GM23338 (cell line): ENCODE data around the gene KCTD2. TPM values are rescaled to one million over a fixed set of nuclear protein-coding genes. Genes with fewer than 3 reads are reported as not detected.

ENCODE experiments used
- ATAC-seq: fragments of 200-7000 bp; cut with Tn5 transposase; 3 replicates; pipeline ENCODE4 v1.9.1; 2020
- DNase-seq: peaks from one replicate; pipeline ENCODE4 v3.0.0-alpha.2; 2015; ENCODE audit warnings: low spot score
- H2AFZ ChIP-seq: fragments of 200-600 bp; sonication (generic); 2 replicates; pipeline ENCODE4 v1.8.0; 2016; ENCODE audit warnings: antibody characterized with exemption, mild to moderate bottlenecking, moderate library complexity
- H3F3A ChIP-seq: fragments of 200-600 bp; sonication (generic); replicated peaks from 2 replicates; pipeline ENCODE4 v1.8.0; 2017; ENCODE audit warnings: antibody characterized with exemption, mixed run types, low read depth
- H3K27ac ChIP-seq: fragments of 200-600 bp; sonication (generic); 2 replicates; pipeline ENCODE4 v1.6.1; 2016; ENCODE audit warnings: low read depth
- H3K27me3 ChIP-seq: fragments of 200-600 bp; sonication (generic); 2 replicates; pipeline ENCODE4 v1.8.0; 2016; ENCODE audit warnings: mild to moderate bottlenecking, mixed run types, moderate library complexity; ENCODE audit not compliant: insufficient read depth
- H3K36me3 ChIP-seq: fragments of 200-600 bp; sonication (generic); 2 replicates; pipeline ENCODE4 v1.8.0; 2016; ENCODE audit warnings: mild to moderate bottlenecking; ENCODE audit not compliant: insufficient read depth
- H3K4me1 ChIP-seq: fragments of 200-600 bp; sonication (generic); 2 replicates; pipeline ENCODE4 v1.8.0; 2016; ENCODE audit warnings: mild to moderate bottlenecking, moderate library complexity; ENCODE audit not compliant: insufficient read depth
- H3K4me2 ChIP-seq: fragments of 200-600 bp; sonication (generic); 2 replicates; pipeline ENCODE4 v1.7.1; 2017; ENCODE audit warnings: mixed run types
- H3K4me3 ChIP-seq: fragments of 200-600 bp; sonication (generic); 2 replicates; pipeline ENCODE4 v1.6.1; 2016; ENCODE audit warnings: mixed run types
- H3K79me2 ChIP-seq: fragments of 200-600 bp; sonication (generic); replicated peaks from 2 replicates; pipeline ENCODE4 v1.8.0; 2017; ENCODE audit warnings: mild to moderate bottlenecking; ENCODE audit not compliant: insufficient read depth
- H3K9me2 ChIP-seq: fragments of 200-600 bp; sonication (generic); 2 replicates; pipeline ENCODE4 v1.8.0; 2017; ENCODE audit not compliant: insufficient read depth
- H4K20me1 ChIP-seq: fragments of 200-600 bp; sonication (generic); replicated peaks from 2 replicates; pipeline ENCODE4 v1.8.0; 2017; ENCODE audit warnings: mild to moderate bottlenecking; ENCODE audit not compliant: insufficient read depth
- H3K27ac Mint-ChIP-seq: 2 replicates; pipeline ENCODE4 v1.8.0; 2020; ENCODE audit warnings: inconsistent platforms, mild to moderate bottlenecking, moderate library complexity, mixed read lengths
- H3K27me3 Mint-ChIP-seq: 3 replicates; pipeline ENCODE4 v1.8.0; 2022; ENCODE audit warnings: low read depth, mild to moderate bottlenecking, moderate library complexity, mixed read lengths, inconsistent platforms; ENCODE audit not compliant: insufficient read depth, poor library complexity
- H3K36me3 Mint-ChIP-seq: 3 replicates; pipeline ENCODE4 v1.8.0; 2021; ENCODE audit warnings: low read depth, mild to moderate bottlenecking, inconsistent platforms, moderate library complexity, mixed read lengths
- H3K4me1 Mint-ChIP-seq: 3 replicates; pipeline ENCODE4 v1.8.0; 2020; ENCODE audit warnings: mild to moderate bottlenecking, inconsistent platforms, mixed read lengths
- H3K4me3 Mint-ChIP-seq: 3 replicates; pipeline ENCODE4 v1.8.0; 2021; ENCODE audit warnings: moderate library complexity, mild to moderate bottlenecking, inconsistent platforms, mixed read lengths
- H3K9me3 Mint-ChIP-seq: 3 replicates; pipeline ENCODE4 v1.8.0; 2020; ENCODE audit warnings: moderate library complexity, mild to moderate bottlenecking, inconsistent platforms, mixed read lengths
- EZH2phosphoT487 ChIP-seq: fragments of 200-600 bp; sonication (generic); IDR thresholded peaks from one replicate; pipeline ENCODE4 v1.8.1; 2018; ENCODE audit warnings: antibody characterized with exemption; ENCODE audit not compliant: unreplicated experiment
- NANOG ChIP-seq: IDR thresholded peaks from 2 replicates; pipeline ENCODE4 v1.6.1; 2016; ENCODE audit warnings: antibody characterized with exemption, borderline replicate concordance
- POLR2AphosphoS5 ChIP-seq: IDR thresholded peaks from 2 replicates; pipeline ENCODE4 v1.6.1; 2016; ENCODE audit warnings: antibody characterized with exemption, low read depth
- STAT1 ChIP-seq: IDR thresholded peaks from one replicate; pipeline ENCODE4 v1.6.1; 2016; ENCODE audit warnings: antibody characterized with exemption; ENCODE audit not compliant: unreplicated experiment
- ZNF114 ChIP-seq: fragments of 250-450 bp; sonication (Bioruptor Pico); IDR thresholded peaks from 2 replicates; pipeline ENCODE4 v1.5.0; 2020; ENCODE audit warnings: mild to moderate bottlenecking, moderate library complexity
- ZNF331 ChIP-seq: fragments of 250-450 bp; sonication (Bioruptor Pico); IDR thresholded peaks from 2 replicates; pipeline ENCODE4 v1.5.0; 2020; ENCODE audit warnings: low read depth, mild to moderate bottlenecking, moderate library complexity
- polyA plus RNA-seq: library from polyadenylated mRNA; unstranded; fragments of >200 nt; fragmentation: Nextera tagmentation; extraction: Ambion mirVana; gene quantifications from 2 replicates; pipeline ENCODE4 v1.2.1, GENCODE V29; 2016
- total RNA-seq: library from RNA; depleted of rRNA; stranded (reverse); fragments of >200 nt; shearing (Covaris generic); gene quantifications from 2 replicates; pipeline ENCODE4 v1.2.3, GENCODE V29; 2014
- TF ChIP-seq, protein P1 (sequence below): IDR thresholded peaks from one replicate; pipeline ENCODE4 v1.6.1; 2018; ENCODE audit warnings: antibody characterized with exemption; ENCODE audit not compliant: unreplicated experiment
- TF ChIP-seq, protein P2 (sequence below): IDR thresholded peaks from 2 replicates; pipeline ENCODE4 v1.6.1; 2016; ENCODE audit warnings: antibody characterized with exemption

KCTD2 gene
- total and polyA plus RNA-seq, 2 experiments from 2014 or later: 7.4 to 30.0 TPM

GRCh38 chr17:75012346-75013091, 34.5 kb upstream of the KCTD2 start, which contains the start of gene MRPL58 (continued):
- TF ChIP-seq, protein P1, sequence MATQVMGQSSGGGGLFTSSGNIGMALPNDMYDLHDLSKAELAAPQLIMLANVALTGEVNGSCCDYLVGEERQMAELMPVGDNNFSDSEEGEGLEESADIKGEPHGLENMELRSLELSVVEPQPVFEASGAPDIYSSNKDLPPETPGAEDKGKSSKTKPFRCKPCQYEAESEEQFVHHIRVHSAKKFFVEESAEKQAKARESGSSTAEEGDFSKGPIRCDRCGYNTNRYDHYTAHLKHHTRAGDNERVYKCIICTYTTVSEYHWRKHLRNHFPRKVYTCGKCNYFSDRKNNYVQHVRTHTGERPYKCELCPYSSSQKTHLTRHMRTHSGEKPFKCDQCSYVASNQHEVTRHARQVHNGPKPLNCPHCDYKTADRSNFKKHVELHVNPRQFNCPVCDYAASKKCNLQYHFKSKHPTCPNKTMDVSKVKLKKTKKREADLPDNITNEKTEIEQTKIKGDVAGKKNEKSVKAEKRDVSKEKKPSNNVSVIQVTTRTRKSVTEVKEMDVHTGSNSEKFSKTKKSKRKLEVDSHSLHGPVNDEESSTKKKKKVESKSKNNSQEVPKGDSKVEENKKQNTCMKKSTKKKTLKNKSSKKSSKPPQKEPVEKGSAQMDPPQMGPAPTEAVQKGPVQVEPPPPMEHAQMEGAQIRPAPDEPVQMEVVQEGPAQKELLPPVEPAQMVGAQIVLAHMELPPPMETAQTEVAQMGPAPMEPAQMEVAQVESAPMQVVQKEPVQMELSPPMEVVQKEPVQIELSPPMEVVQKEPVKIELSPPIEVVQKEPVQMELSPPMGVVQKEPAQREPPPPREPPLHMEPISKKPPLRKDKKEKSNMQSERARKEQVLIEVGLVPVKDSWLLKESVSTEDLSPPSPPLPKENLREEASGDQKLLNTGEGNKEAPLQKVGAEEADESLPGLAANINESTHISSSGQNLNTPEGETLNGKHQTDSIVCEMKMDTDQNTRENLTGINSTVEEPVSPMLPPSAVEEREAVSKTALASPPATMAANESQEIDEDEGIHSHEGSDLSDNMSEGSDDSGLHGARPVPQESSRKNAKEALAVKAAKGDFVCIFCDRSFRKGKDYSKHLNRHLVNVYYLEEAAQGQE: no peak
- TF ChIP-seq STAT1: no peak

- Mint-ChIP-seq H3K4me1 (peaks cover 26% of the 10 kb centered on the region), H3K27ac (peak overlapping the region; percentile 43), H3K4me3 (peak overlapping the region; percentile 84), H3K36me3 (peaks cover 22% of the 10 kb centered on the region), H3K9me3 (no peaks in the 10 kb centered on the region; the same call in 1 of the 3 replicates), H3K27me3 (peaks cover 4% of the 10 kb centered on the region)
- TF ChIP-seq ZNF331 (CRISPR knock-in tag): no peak
- no peak for TF ChIP-seq NANOG
- no peak for TF ChIP-seq STAT1
- no peak for TF ChIP-seq EZH2phosphoT487
- no peak overlapping the region; the same call in 1 of the 2 replicates for H2AFZ ChIP-seq
- no peaks in the 10 kb centered on the region for H3K9me2 ChIP-seq
- H3K4me2 ChIP-seq: peak overlapping the region; percentile 88
- H3F3A ChIP-seq: peaks cover 14% of the 10 kb centered on the region
- peak overlapping the region; percentile 91 for H3K27ac ChIP-seq
- peaks cover 20% of the 10 kb centered on the region for H3K4me1 ChIP-seq
- H4K20me1 ChIP-seq: no peaks in the 10 kb centered on the region
- H3K79me2 ChIP-seq: peaks cover 19% of the 10 kb centered on the region
- H3K36me3 ChIP-seq: no peaks in the 10 kb centered on the region
- H3K4me3 ChIP-seq: peak overlapping the region; percentile 88
- ATAC-seq: peak; percentile 2
- DNase-seq: no peak
- H3K27me3 ChIP-seq: no peaks in the 10 kb centered on the region
These were observed 33.9 kb upstream of the KCTD2 start for GRCh38 chr17:75013092-75013559.

DNA sequence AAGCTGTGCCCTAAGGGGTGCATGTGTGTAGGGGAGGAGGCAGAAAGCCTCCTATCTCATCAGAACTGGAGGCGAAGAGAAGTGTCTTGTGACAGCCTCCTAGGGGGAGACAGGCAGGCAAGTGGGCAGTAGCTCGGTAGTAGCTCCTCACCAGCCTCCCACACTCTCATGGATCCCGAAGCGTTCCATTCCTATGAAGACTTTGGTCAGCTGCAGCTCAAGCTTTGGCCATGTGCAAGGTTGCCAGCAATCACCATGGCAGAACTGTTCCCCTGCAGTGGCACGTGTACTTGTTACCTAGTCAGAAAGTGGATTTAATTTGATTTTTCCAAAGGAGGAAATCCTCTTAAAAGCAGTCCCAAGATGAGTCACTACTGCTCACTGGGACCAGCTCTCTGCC, 27.9 kb upstream of the KCTD2 start:
- Histone ChIP-seq H3K4me1 (no peaks in the 10 kb centered on the region), H3K4me3 (no peak overlapping the region), H3K4me2 (no peak overlapping the region), H3K27ac (no peak overlapping the region), H3K27me3 (no peaks in the 10 kb centered on the region), H3K9me2 (no peaks in the 10 kb centered on the region), H3K36me3 (no peaks in the 10 kb centered on the region; the same call in 1 of the 2 replicates), H2AFZ (no peak overlapping the region), H3K79me2 (peaks cover 10% of the 10 kb centered on the region; the same call in 1 of the 2 replicates), H3F3A (0 out of 2 replicates have a peak, but pooled peaks cover 3% of the 10 kb centered on the region), H4K20me1 (no peaks in the 10 kb centered on the region)
- Mint-ChIP-seq H3K36me3 (peaks cover 58% of the 10 kb centered on the region), H3K4me3 (no peak overlapping the region), H3K9me3 (no peaks in the 10 kb centered on the region; the same call in 2 of the 3 replicates), H3K27ac (no peak overlapping the region), H3K4me1 (no peaks in the 10 kb centered on the region; the same call in 2 of the 3 replicates), H3K27me3 (peaks cover 4% of the 10 kb centered on the region)
- ATAC-seq (no peak), DNase-seq (no peak)
- TF ChIP-seq STAT1: no peak
- no peak for TF ChIP-seq ZNF331 (CRISPR knock-in tag)
- no peak for TF ChIP-seq POLR2AphosphoS5
- TF ChIP-seq ZNF114 (CRISPR knock-in tag): no peak
- TF ChIP-seq NANOG: no peak
- TF ChIP-seq, protein P2, sequence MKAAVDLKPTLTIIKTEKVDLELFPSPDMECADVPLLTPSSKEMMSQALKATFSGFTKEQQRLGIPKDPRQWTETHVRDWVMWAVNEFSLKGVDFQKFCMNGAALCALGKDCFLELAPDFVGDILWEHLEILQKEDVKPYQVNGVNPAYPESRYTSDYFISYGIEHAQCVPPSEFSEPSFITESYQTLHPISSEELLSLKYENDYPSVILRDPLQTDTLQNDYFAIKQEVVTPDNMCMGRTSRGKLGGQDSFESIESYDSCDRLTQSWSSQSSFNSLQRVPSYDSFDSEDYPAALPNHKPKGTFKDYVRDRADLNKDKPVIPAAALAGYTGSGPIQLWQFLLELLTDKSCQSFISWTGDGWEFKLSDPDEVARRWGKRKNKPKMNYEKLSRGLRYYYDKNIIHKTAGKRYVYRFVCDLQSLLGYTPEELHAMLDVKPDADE: no peak
